Glutamatergic neuron (in vitro differentiated cells): Measurements from ENCODE around the gene SNRNP35. TPM values are rescaled to one million over a fixed set of nuclear protein-coding genes. Genes with fewer than 3 reads are reported as not detected.
"Not testable (repeated sequence)": the region's sequence is repeated elsewhere in the genome, so short reads cannot be mapped to it uniquely, and the experiment has no call there.

ENCODE experiments used
- DNase-seq: peaks from one replicate; pipeline ENCODE4 v3.0.0; 2022
- H3K27ac Mint-ChIP-seq: one replicate; pipeline ENCODE4 v1.8.0; 2020; ENCODE audit warnings: mild to moderate bottlenecking, mixed read lengths, inconsistent platforms; ENCODE audit not compliant: unreplicated experiment
- H3K27me3 Mint-ChIP-seq: one replicate; pipeline ENCODE4 v1.8.0; 2020; ENCODE audit warnings: mild to moderate bottlenecking, moderate library complexity, mixed read lengths, inconsistent platforms; ENCODE audit not compliant: unreplicated experiment
- H3K36me3 Mint-ChIP-seq: one replicate; pipeline ENCODE4 v1.8.0; 2020; ENCODE audit warnings: mild to moderate bottlenecking, mixed read lengths, inconsistent platforms; ENCODE audit not compliant: unreplicated experiment
- H3K4me1 Mint-ChIP-seq: one replicate; pipeline ENCODE4 v1.8.0; 2020; ENCODE audit warnings: mild to moderate bottlenecking, low read depth, mixed read lengths, inconsistent platforms; ENCODE audit not compliant: unreplicated experiment
- H3K4me3 Mint-ChIP-seq: one replicate; pipeline ENCODE4 v1.8.0; 2020; ENCODE audit warnings: mild to moderate bottlenecking, mixed read lengths, inconsistent platforms; ENCODE audit not compliant: unreplicated experiment
- H3K9me3 Mint-ChIP-seq: one replicate; pipeline ENCODE4 v1.8.0; 2020; ENCODE audit warnings: mild to moderate bottlenecking, moderate library complexity, mixed read lengths, inconsistent platforms; ENCODE audit not compliant: unreplicated experiment
- CTCF ChIP-seq: fragments of 200-600 bp; sonication (generic); IDR thresholded peaks from one replicate; pipeline ENCODE4 v1.5.0; 2021; ENCODE audit not compliant: partially characterized antibody, unreplicated experiment
- total RNA-seq: library from RNA; stranded (reverse); fragmentation: NEBNext Ultra II Directional; extraction: Animal tissue kit (Norgen Biotek cat#: 25700); gene quantifications from one replicate; pipeline ENCODE4 v1.2.1, GENCODE V29; 2021; ENCODE audit not compliant: unreplicated experiment

Gene SNRNP35
- total RNA-seq, 1 donor from 2014 or later = 33.1 TPM

- TF ChIP-seq CTCF = no peak
- peaks cover 2% of the 10 kb centered on the region for H3K27me3 Mint-ChIP-seq
- no peak for DNase-seq
These were observed 4.8 kb upstream of the SNRNP35 start for GRCh38 chr12:123453165-123453564.

GRCh38 chr12:123463174-123463573 lies 5.2 kb downstream of the SNRNP35 start:
- Mint-ChIP-seq H3K36me3 (peaks cover 17% of the 10 kb centered on the region), H3K4me1 (peaks cover 15% of the 10 kb centered on the region)
- H3K27me3 Mint-ChIP-seq, H3K9me3 Mint-ChIP-seq, DNase-seq, H3K4me3 Mint-ChIP-seq, H3K27ac Mint-ChIP-seq: not testable (repeated sequence)

More at GRCh38 chr12:123453165-123453564, 4.8 kb upstream of the SNRNP35 start:
- Mint-ChIP-seq H3K27ac (peak overlapping the region; percentile 50), H3K4me3 (no peak overlapping the region), H3K9me3 (peaks cover 7% of the 10 kb centered on the region), H3K36me3 (no peaks in the 10 kb centered on the region), H3K4me1 (no peaks in the 10 kb centered on the region)

- peaks cover 5% of the 10 kb centered on the region for H3K9me3 Mint-ChIP-seq
- H3K27me3 Mint-ChIP-seq = peaks cover 6% of the 10 kb centered on the region
- peaks cover 17% of the 10 kb centered on the region for H3K36me3 Mint-ChIP-seq
- DNase-seq = no peak
- H3K27ac Mint-ChIP-seq = no peak overlapping the region
- H3K4me1 Mint-ChIP-seq = peaks cover 7% of the 10 kb centered on the region
- TF ChIP-seq CTCF = no peak
- H3K4me3 Mint-ChIP-seq = no peak overlapping the region
These were observed 7.1 kb downstream of the SNRNP35 start for GRCh38 chr12:123465084-123465483.

- TF ChIP-seq CTCF = no peak
- Mint-ChIP-seq H3K36me3 (peaks cover 17% of the 10 kb centered on the region), H3K9me3 (peaks cover 2% of the 10 kb centered on the region), H3K27ac (no peak overlapping the region), H3K4me1 (peaks cover 4% of the 10 kb centered on the region), H3K4me3 (no peak overlapping the region), H3K27me3 (peaks cover 3% of the 10 kb centered on the region)
- no peak for DNase-seq
These were observed 10.8 kb downstream of the SNRNP35 start for GRCh38 chr12:123468786-123469185.

- no peak for DNase-seq
- Mint-ChIP-seq H3K27ac (no peak overlapping the region), H3K4me3 (no peak overlapping the region), H3K9me3 (peaks cover 2% of the 10 kb centered on the region), H3K4me1 (peaks cover 1% of the 10 kb centered on the region), H3K36me3 (peaks cover 13% of the 10 kb centered on the region), H3K27me3 (peaks cover 3% of the 10 kb centered on the region)
- no peak for TF ChIP-seq CTCF
These were observed 12.0 kb downstream of the SNRNP35 start for GRCh38 chr12:123469978-123470377.
